ENCODE data around the gene CST7.
"Not testable (repeated sequence)": the region's sequence is repeated elsewhere in the genome, so short reads cannot be mapped to it uniquely, and the experiment has no call there.

Gene CST7

DNA sequence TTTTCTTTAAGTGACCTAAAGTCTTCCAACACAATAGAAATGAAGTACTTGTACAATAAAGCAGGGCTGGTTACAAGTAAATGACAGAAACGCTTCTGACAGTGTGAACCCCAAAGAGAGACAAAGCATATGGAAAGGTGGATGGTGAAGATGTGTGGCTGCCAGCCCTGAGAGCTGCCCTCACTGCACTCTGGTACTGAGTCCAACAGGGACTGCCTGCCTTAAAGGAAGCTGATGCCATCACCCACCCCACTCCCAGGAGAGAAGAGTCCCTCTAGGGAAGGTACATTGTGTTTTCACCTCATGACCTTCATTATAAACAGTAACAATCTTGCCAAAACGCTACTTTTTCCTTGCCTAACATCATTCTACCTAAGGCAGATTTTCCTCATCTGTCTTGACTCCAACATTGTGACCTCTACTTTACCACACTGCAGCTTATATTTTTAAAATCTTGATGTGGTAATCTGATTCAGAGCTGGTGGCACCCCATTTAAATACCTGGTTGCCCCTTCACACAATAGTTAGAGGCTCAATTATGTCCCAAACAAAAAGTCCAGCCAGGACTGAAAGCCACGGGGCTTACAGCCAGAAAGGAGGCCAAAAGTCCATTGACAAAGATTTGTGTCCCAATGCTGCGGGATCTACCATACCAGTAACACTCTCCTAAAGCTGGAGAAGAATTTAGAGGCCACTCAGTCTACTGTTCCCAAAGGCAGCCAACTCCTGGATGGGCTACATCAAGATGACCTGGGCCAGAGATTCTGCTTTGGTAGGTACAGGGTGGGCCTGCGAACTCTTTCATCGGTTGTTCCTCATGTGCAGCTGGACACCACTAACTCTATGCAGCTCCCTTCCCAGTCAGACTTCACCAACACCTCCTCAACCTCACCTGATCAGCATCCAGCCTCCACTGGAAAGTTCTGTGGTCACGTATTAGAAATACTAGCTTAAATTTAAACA is 39.1 kb downstream of the CST7 start:
- no peak for DNase-seq

DNA sequence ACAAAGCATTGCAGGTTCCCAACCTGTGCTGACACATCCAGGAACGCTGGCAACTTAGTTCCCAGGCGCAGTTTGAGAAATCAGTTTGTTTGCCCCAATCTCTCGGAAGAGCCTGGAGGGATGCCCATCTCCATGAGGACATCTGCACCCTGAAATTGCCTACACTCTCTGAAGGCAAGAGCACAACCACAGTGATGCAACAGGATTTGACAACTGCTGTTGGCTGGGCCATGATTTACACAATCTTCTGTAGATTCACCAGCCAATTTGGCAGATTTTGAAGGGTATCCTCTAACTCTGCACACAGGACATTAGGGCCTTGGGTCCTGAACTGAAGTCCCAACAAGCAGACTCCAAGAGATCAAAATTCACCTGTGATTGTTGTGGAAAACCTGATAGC is 40.1 kb downstream of the CST7 start:
- DNase-seq = no peak

DNA sequence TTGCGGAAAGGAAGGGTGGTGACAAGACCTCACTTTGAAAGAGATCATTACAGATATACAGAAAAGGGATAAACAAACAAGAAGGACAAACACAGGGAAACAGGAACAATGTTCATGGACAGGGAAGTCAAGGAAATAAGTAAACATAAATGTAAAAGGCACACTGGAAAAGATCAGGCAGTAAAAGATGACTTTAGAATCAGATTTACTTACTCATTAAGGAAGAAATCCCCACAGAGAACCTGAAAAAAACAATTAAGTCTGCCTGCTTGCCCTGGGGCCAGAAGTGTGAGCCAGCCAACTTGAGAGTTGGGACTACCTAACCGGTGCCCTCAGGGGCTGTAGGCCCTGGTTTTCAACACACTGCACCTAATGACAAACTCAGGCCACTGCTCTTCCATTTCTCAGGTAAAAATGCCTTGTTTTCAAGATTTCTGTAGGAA is 41.8 kb downstream of the CST7 start:
- no peak for DNase-seq

DNA sequence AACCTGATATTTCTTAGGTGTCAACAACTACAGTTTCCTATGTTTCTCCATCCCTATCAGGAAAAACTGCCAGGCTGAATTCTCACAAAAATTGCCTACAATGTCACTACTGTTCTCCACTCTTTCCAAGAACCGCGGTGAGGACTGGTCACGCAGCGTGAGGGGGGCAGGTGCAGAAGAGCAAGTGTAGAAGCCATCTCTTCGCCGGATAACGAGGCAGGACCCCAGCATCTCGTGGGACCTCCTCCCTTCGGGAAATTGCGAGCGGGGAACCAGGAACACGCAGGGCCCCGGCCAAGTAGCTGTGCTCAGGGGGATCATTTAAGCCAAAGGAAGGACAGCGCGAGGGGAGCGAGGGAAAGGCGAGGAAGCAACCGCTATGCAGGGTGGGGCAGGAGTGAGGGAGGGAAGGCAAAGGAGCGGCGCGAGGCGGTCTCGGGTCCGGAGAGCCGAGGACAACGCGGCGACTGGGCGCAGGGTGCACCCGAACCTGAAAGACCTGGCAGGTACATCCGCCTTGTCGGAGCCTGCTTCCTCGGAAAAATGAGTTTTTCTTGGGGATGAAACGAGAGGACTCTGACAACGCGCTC is 42.9 kb downstream of the CST7 start:
- DNase-seq = peak; percentile 33

DNA sequence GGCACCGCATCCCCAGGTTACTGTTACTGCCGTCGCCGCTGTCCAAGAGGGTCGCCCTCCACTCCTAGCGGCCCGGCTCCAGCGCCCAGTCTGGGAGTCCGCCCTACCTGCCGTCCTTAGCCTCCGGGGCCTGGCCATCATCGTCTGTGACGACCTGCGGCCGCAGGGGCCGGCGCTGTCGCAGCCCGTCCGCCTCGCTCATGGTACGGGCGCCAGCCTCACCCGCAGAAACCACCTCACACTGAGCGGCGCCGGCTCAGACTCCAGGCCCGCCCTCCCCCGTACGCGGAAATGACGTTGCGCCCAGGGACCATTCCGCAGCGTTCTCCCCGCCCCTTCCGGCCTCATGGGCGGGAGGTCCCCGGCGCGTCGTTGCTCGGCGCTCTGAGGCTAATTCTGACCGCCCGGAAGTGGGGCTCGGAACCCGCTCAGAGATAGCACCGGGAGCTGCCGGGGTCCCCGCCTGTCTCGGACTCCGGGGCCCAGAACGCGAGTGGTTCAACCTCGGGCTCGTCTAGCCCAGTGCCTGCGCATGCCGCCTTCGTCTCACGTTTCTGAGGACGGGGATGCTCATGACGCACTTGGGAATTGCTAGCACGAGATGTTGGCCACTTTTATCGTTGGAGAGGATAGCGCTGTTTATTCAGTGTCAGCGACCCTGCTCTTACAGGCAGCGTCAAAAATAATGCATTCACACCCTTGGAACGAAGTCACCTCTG is 43.6 kb downstream of the CST7 start, which contains the start of gene APMAP:
Gene APMAP, minus strand, starts transcription at position 265 of the 719 bp plus-strand sequence. Its CDS starts 63 bp downstream, at position 202.
- DNase-seq = peak; percentile 98

DNA sequence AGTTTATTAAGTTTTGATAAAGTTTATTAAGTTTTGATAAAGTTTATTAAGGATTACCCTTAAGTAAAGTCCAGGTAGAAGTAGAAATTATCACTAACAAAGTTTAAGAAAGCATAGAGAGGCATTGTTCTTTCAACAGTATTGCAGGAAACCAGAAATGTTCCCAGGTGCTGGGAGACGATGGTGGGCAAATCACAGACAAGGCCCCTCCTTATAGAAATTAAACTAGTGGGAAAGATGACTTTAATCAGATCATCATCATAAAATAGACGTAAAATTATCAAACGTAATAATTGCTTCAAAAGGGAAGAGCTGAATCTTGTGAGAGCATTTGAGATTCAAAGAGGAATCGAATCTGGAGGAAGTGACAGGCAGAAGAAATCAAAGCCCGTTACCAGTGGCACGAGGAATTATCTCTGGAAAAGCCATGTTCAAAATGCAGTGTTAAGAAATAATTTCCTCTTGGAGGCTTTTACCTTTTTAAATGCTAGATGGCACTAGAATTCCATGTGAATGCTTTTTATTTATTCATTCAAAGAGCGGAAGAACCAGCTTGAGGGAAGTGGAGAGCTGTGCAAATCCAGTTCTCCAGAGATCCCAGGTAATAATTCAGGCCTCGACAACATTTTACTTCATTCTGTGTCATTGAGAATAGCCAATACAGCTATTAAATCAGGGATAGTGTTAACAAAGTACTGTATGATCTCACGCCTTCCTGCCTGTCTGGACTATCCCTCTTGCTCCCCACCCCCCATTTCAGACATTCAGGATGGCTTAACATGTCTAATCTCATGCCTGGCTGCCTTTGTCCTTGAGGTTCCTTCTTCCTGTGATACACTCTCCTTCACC is 44.5 kb downstream of the CST7 start:
- DNase-seq = peak; percentile 11

DNA sequence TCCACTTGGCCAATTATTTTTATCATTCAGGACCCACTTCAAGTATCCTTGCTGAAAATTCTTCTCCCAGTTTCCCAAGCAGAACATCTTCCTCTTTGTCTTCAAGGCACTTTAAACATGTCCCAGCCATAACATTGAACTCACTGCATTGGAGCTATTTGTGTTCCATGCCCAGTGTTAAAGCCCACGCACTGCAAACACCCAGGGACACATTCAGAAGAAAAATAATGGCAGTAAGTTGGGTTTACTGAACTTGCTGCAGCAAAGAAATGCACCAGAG is 45.1 kb downstream of the CST7 start:
- no peak for DNase-seq

DNA sequence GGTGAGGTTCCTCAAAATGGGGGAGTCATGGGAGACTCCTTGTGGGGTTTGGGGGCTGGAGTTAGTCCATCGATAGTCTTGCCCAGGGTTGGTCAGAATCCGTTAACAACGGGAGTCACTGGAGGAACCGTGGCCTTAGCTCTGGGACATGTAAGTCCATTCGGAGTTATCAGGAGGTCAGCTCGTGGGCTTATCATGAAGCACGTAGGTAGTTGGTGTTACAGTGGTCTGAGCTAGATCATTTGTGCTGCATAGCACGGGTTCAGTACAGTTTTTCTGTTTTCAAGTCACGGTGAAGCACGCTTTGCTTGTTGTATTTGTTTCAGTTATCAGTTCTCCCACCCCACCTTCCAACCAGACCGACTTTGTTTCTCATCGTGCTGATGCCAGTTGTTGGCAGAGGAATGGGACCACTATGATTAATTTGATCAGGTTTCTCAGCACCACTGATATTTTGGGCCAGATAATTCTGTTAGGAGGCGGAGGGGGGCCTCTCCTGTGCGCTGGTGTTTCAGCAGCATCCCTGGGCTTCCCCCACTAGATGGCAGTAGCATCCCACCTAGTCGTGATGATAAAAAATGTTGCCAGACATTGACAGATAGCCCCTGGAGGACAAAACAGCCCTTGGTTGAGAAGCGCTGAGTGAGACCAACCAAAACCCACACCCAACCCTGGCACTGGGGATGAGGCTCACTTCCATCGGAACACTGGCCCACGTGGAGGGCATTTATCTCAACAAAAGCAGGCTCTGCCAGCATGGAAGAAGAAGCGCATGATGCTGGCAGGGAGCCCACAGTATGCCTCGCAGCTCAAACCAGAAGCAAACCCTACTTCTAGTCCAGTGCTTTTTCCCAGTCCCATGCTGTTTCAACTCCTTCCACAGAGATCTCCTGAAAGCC is 45.6 kb downstream of the CST7 start:
- peak; percentile 84 for DNase-seq

DNA sequence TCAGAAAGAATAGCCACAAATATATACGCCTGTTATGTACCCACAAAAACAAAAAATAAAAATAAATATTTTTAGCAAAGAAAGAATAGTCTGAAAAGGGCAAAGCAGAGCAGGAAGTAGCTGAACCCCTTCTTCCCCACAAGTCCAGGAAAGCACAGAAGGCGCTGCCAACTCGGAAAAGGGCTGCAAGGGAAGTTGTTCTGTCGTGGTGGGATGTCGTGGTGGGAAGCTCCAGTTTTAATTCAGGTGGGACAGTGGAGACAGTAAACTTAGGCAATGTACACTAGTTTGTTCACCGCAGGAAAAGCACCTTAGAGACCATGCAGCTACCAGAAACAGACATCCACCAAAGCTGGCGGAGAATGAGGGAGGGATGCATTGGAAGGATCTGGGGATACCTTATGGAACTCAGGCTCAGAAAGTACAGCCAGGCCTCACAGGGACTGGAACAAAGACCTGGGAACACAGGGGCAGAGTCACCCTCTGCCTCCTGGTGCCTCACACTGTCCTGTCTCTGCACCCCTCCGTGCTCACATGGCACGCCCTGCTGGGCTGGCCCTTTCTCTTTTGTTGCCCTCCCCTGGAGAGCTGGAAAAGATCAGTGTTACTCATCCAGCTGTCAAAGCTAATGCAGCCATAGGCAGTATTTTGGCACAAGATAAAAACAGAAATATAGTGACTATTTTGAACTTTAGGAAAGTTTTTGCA is 46.8 kb downstream of the CST7 start:
- DNase-seq = no peak

DNA sequence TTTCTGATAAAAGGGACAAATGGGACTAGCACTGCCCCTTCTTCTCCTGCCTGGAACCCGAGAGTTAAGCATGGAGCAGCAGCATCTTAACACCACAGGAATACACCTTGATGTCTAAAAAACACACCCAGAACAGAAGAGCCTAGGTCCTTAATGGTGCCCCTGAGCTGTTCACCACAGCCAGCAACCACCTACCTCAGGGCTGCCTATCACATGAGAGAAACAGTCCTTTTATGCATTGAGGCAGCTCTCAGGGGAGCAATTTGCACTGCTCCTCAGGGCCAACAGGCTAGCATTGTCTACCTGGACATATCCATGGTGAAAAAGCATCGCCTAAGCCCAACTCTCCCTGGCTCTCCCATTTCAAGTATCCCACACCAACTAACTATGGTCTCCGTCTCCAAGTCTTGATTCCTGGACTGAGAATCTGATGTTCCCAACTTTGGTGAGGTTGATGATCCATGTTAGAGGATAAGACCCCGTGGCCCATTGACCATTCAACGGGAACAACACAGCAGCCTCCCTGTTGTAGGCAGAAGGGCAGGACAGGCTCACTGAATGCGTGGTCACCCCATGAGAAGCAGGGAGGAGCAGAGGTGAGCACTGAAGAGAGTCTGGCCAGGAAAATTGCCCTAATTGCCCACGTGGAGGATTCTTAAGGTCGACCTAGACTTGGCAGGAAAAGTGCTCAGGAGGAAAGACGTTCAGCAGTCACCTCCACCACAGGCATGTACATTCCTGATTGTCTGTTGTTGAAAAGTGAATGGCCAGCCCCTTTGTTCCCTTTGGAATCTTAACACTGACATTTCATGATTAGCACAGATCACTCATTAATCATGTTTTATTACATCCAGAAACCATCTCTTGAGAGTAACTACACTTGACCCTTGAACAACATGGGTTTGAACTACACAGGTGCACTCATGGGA is 47.6 kb downstream of the CST7 start:
- DNase-seq = no peak

DNA sequence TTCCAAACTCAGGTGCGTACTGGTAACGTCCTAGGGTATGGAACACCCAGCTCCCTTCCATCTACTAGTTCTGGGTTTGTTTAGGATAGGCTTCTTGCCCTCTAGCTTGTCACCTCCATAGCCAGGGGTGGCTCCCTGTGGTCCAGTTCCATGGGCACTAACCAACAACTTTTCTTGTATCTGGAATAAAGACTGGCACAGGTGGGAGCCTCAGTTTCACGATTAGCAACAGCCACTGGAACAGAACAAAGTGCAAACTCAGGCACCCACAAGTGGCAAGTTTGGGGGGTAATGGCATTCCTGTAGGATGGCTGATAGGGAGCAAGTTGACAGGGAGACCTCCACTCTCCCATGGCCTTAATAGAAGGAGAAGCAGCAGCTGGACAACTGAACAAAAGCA is 49.1 kb downstream of the CST7 start:
- no peak for DNase-seq

DNA sequence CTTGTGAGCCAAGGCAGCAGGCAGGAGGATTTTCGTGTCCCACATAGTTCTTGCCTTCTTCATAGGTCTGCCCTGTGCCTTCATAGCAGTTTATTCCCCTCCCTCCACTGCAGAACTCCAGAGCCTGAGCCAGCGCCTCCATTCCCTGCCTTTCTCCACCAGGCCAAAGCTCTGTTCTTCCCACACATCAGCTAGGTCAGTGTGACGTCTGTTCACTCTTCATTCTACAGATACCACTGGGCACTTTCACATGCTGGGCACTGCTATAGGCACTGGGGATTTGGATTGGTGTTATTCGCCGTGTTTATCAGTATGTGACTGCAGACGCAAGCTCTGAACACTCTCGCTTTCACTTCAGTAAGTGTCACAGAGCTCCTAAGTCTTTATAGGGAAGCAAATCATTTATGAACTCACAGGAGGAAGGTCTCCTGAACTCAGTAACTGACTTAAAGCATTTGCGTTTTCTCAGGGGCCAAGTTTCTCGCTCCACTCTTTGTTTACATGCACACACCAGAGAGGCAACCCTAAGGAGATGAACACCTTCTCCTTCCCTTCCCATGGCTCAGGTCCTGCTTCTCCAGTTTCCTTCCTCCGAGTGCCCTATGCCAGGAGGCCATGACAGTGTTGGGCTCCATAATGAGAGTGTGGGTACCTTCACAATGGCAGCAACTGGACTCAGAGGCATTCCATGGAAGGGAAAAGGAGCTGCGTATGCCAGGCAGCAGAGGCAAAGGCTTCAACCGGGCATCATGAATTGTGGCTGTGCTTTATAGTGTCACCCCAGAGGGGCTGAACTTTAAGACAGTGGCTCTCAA is 49.8 kb downstream of the CST7 start:
- DNase-seq = peak; percentile 42

DNA sequence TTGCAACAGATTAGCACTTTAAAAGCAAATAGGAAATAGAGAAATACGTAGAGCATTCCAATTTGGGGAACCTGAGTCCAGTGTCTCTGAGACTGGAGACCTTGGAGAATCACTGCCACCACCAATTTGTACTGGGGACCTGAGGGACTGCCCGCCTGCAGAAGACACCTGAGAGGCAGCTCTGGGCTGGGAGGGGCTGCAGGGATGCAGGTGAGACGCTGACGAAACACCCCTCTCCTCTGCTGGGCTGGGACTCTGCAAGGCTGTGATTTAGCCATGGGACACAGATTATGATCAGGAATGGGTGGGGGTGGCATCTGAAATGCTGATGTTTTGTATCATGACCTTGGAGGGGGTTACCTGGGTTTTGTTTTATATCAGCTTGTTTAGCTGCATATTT is 50.5 kb downstream of the CST7 start:
- no peak for DNase-seq

DNA sequence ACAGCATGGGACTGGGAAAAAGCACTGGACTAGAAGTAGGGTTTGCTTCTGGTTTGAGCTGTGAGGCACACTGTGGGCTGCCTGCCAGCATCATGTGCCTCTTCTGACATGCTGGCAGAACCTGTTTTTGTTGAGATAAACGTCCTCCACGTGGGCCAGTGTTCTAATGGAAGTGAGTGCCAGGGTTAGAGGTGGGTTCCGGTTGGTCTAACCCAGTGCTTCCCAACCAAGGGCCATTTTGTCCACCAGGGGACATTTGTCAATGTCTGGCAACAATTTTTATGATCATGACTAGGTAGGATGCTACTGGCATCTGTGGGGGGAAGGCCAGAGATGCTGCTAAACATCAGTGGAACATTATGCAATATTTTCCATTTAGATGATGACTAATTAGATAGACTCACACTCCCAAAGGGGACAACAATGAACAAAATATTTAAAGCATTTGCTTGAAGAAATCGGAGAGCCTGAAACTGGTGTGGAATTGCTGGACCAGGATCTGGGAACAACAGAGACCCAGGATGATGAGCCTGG is 51.3 kb downstream of the CST7 start:
- DNase-seq = peak; percentile 53

DNA sequence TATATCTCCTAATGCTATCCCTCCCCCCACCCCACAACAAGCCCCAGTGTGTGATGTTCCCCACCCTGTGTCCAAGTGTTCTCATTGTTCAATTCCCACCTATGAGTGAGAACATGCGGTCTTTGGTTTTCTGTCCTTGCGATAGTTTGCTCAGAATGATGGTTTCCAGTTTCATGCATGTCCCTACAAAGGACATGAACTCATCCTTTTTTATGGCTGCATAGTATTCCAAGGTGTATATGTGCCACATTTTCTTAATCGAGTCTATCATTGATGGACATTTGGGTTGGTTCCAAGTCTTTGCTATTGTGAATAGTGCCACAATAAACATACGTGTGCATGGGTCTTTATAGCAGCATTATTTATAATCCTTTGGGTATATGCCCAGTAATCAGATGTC is 52.3 kb downstream of the CST7 start:
- not testable (repeated sequence) for DNase-seq

DNA sequence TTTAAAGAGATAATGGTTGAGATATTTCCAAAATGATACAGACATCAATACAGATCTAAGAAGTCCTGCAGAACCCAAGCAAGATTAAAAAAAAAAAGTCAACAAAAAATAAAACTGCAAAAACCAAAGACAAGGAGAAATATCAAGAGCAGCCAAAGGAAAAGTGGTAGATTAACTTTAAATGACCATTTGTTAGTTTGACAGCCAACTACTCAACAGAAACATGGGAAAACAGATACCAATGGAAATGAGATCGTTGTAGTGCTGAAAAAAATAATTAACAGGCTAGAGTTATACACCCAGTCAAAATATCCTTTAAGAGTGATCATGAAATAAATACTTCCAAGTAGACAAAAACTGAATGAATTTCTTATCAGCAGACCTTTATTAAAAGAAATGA is 53.9 kb downstream of the CST7 start:
- no peak for DNase-seq

DNA sequence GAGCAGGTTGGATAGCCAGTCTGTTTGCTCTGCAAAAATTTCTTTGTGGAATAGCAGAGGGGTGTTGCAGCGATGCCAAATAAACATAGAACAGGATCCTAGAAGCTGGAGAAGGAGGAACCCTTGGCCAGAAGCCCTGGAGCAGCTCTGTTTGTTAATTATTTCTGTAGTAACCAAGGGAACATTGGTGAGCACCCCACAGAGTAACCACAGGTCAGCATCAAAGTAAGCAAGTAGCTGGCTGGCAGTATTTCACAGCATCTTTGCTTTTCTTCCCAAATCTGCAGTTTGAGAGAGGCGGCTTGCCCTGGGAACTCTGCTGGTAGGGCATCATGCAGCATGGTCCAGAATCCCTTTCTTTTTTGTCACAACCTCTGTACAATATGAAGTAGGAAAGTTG is 56.2 kb downstream of the CST7 start:
- no peak for DNase-seq

DNA sequence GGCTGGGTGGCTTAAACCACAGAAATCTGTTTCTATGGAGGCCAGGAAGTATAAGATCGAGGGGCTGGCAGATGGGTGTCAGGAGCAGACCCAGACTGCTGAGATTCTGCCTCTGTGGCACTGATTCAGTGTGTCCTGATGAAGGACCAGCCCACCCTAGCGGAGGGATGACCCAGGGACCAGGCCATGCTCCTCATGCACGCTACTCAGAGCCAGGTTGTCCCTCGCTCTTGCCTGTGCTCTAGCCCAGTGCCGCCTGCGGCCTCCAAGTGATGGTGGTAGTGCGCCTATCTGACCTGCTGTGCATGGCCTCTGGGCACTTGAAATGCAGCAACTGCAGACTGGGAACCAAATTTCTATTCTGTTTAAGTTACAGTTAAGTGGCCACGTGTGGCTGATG is 56.6 kb downstream of the CST7 start:
- no peak for DNase-seq
